Fibroblast of villous mesenchyme (primary cell): Measurements from ENCODE around the gene IGSF8. TPM values are rescaled to one million over a fixed set of nuclear protein-coding genes. Genes with fewer than 3 reads are reported as not detected.

Experiments
- DNase-seq: peaks from one replicate; pipeline ENCODE4 v3.0.0-alpha.2; 2010; ENCODE audit warnings: low read depth
- H3K4me3 ChIP-seq: 2 replicates; pipeline ENCODE4 v1.5.1; 2011; ENCODE audit warnings: low read depth, mild to moderate bottlenecking, low read length
- CTCF ChIP-seq: IDR thresholded peaks from 2 replicates; pipeline ENCODE4 v1.5.1; 2012; ENCODE audit warnings: low read depth, mild to moderate bottlenecking, low read length; ENCODE audit not compliant: insufficient read depth
- total RNA-seq: library from RNA; depleted of rRNA; stranded (reverse); fragments of >200 nt; gene quantifications from 2 replicates; pipeline ENCODE4 v1.2.3, GENCODE V29; 2012

IGSF8 gene
- total RNA-seq, 1 donor = 14.7 TPM

GRCh38 chr1:160093624-160094290, 4.7 kb downstream of the IGSF8 start:
- DNase-seq = no peak
- H3K4me3 ChIP-seq = no peak overlapping the region
- TF ChIP-seq CTCF = no peak

GRCh38 chr1:160093069-160093395, 5.4 kb downstream of the IGSF8 start:
- no peak for DNase-seq
- H3K4me3 ChIP-seq = no peak overlapping the region
- TF ChIP-seq CTCF = no peak

- TF ChIP-seq CTCF = no peak
- H3K4me3 ChIP-seq = no peak overlapping the region
- DNase-seq = no peak
Observed at GRCh38 chr1:160092366-160093068, 5.9 kb downstream of the IGSF8 start.

GRCh38 chr1:160091666-160092223, 6.7 kb downstream of the IGSF8 start:
- TF ChIP-seq CTCF = no peak
- H3K4me3 ChIP-seq = no peak overlapping the region
- DNase-seq = no peak

GRCh38 chr1:160090760-160091159, 7.7 kb downstream of the IGSF8 start:
- TF ChIP-seq CTCF = no peak
- no peak overlapping the region for H3K4me3 ChIP-seq
- no peak for DNase-seq

GRCh38 chr1:160089883-160090282, 8.5 kb downstream of the IGSF8 start:
- TF ChIP-seq CTCF = no peak
- H3K4me3 ChIP-seq = no peak overlapping the region
- no peak for DNase-seq
